A673 (cell line): Measurements from ENCODE around the gene RNPEP. TPM values are rescaled to one million over a fixed set of nuclear protein-coding genes. Genes with fewer than 3 reads are reported as not detected.

Experiments used
- BruUV-seq: library from RNA; stranded (reverse); fragments of 400-500 nt; replicated peaks from 2 replicates; lab custom pipeline; 2021; lab: Mats Ljungman, UMichigan
- CTCF ChIA-PET: fragments of 300-600 bp; sonication (Branson Sonifier 250); formaldehyde crosslinking; loops from one replicate; lab custom pipeline; 2022; ENCODE audit warnings: antibody characterized with exemption; lab: Charles Lee
- POLR2A ChIA-PET: fragments of 300-600 bp; sonication (Branson Sonifier 250); formaldehyde crosslinking; loops from one replicate; lab custom pipeline; 2022; ENCODE audit warnings: antibody characterized with exemption; ENCODE audit not compliant: low non-redundant PET; lab: Charles Lee
- DNase-seq: peaks from one replicate; pipeline ENCODE4 v3.0.0-alpha.2; 2015; ENCODE audit warnings: low spot score
- H3K27ac ChIP-seq: fragments of 200-600 bp; sonication (generic); 2 replicates; pipeline ENCODE4 v1.5.1; 2016; ENCODE audit warnings: mixed run types, low read depth, mild to moderate bottlenecking, mixed read lengths, antibody characterized with exemption, low read length; ENCODE audit not compliant: poor library complexity, severe bottlenecking
- H3K27me3 ChIP-seq: fragments of 200-600 bp; sonication (generic); replicated peaks from 2 replicates; pipeline ENCODE4 v1.6.1; 2017; ENCODE audit warnings: mixed run types, low read depth, mild to moderate bottlenecking, mixed read lengths, antibody characterized with exemption, low read length; ENCODE audit not compliant: insufficient read depth, poor library complexity
- H3K36me3 ChIP-seq: fragments of 200-600 bp; sonication (generic); 2 replicates; pipeline ENCODE4 v1.6.1; 2016; ENCODE audit warnings: mixed run types, mild to moderate bottlenecking, mixed read lengths, antibody characterized with exemption, low read length; ENCODE audit not compliant: insufficient read depth, poor library complexity, severe bottlenecking
- H3K4me1 ChIP-seq: fragments of 200-600 bp; sonication (generic); 2 replicates; pipeline ENCODE4 v1.6.1; 2017; ENCODE audit warnings: mixed run types, mild to moderate bottlenecking, mixed read lengths, antibody characterized with exemption, low read length; ENCODE audit not compliant: insufficient read depth, poor library complexity, severe bottlenecking
- H3K4me3 ChIP-seq: fragments of 200-600 bp; sonication (generic); 2 replicates; pipeline ENCODE4 v1.5.1; 2016; ENCODE audit warnings: low read depth, mixed run types, mild to moderate bottlenecking, mixed read lengths, low read length; ENCODE audit not compliant: poor library complexity, severe bottlenecking
- H3K9me3 ChIP-seq: fragments of 200-600 bp; sonication (generic); 2 replicates; pipeline ENCODE4 v1.6.1; 2016; ENCODE audit warnings: mixed run types, low read depth, mild to moderate bottlenecking, mixed read lengths, antibody characterized with exemption, low read length; ENCODE audit not compliant: poor library complexity, severe bottlenecking
- EZH2 ChIP-seq: fragments of 200-600 bp; sonication (generic); IDR thresholded peaks from 2 replicates; pipeline ENCODE4 v1.6.1; 2017; ENCODE audit warnings: borderline replicate concordance, low read depth, mild to moderate bottlenecking, mixed read lengths, antibody characterized with exemption, low read length; ENCODE audit not compliant: poor library complexity, severe bottlenecking
- intact Hi-C: fragments of 100-400 bp; cut with micrococcal nuclease; formaldehyde crosslinking; loops from one replicate; pipeline ENCODE4 v1.10.0; 2022; ENCODE audit not compliant: unreplicated experiment
- total RNA-seq: library from RNA; stranded (reverse); gene quantifications from 2 replicates; pipeline ENCODE4 v1.2.3, GENCODE V29; 2021
- TF ChIP-seq, protein P1 (sequence below): fragments of 300-800, 200-600 bp; sonication (generic); conservative IDR thresholded peaks from 2 replicates; pipeline ENCODE4 v1.5.1; 2017; ENCODE audit warnings: low read depth, mild to moderate bottlenecking, antibody characterized with exemption, low read length, moderate library complexity, mixed read lengths

The RNPEP gene
- total RNA-seq, 1 experiment from 2014 or later = 59.3 TPM

DNA sequence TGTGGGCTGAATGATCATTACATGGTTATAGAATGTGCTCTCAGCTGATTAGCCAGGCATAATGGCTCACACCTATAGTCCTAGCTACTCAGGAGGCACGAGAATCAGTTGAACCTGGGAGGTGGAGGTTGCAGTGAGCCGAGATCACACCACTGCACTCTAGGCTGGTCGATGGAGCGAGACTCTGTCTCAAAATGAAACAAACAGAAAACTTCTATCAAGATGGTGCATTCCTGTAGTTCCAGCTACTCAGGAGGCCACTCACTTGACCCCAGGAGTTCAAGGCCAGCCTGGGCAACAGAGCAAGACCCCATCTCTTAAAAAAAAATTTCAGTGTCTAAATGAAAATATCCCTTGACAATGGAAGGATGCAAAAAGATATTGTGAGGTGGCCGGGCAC lies 16.3 kb upstream of the RNPEP start:
- intact Hi-C loops = no loop called here
- H3K4me3 ChIP-seq = no peak overlapping the region
- POLR2A ChIA-PET = no interaction called here
- DNase-seq = no peak
- no peak overlapping the region for H3K27ac ChIP-seq
- H3K27me3 ChIP-seq = no peaks in the 10 kb centered on the region
- H3K9me3 ChIP-seq = no peaks in the 10 kb centered on the region
- H3K36me3 ChIP-seq = peaks cover 86% of the 10 kb centered on the region
- no peak for TF ChIP-seq EZH2
- TF ChIP-seq, protein P1, sequence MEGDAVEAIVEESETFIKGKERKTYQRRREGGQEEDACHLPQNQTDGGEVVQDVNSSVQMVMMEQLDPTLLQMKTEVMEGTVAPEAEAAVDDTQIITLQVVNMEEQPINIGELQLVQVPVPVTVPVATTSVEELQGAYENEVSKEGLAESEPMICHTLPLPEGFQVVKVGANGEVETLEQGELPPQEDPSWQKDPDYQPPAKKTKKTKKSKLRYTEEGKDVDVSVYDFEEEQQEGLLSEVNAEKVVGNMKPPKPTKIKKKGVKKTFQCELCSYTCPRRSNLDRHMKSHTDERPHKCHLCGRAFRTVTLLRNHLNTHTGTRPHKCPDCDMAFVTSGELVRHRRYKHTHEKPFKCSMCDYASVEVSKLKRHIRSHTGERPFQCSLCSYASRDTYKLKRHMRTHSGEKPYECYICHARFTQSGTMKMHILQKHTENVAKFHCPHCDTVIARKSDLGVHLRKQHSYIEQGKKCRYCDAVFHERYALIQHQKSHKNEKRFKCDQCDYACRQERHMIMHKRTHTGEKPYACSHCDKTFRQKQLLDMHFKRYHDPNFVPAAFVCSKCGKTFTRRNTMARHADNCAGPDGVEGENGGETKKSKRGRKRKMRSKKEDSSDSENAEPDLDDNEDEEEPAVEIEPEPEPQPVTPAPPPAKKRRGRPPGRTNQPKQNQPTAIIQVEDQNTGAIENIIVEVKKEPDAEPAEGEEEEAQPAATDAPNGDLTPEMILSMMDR = no peak
- CTCF ChIA-PET = no interaction called here
- BruUV-seq = no TSS peak
- no peaks in the 10 kb centered on the region for H3K4me1 ChIP-seq

DNA sequence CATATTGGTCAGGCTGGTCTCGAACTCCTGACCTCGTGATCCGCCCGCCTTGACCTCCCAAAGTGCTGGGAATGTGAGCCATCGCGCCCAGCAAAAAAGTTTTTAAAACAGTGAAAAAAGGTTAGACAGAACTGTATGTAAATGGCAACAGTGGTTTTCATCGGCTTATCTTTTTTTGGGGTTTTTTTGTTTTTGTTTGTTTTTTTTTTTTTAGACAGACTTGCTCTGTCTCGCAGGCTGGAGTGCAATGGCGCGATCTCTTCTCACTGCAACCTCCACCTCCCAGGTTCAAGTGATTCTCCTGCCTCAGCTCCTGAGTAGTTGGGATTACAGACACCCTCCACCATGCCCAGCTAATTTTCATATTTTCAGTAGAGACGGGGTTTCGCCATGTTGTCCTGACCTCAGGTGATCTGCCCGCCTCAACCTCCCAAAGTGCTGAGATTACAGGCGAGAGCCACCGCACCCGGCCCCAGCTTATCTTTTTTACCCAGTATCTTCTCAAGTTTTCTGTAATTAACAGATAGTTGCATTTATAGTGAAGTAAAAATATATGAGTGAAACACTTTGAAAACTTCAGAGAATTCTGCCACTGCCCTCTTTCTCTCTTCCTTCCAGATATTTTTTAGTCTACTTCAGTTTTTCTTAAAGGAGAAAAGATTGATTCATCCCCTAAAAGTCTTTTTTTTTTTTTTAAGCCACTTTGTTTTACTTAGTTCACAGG lies 14.1 kb upstream of the RNPEP start:
- Histone ChIP-seq H3K9me3 (no peaks in the 10 kb centered on the region), H3K36me3 (peaks cover 64% of the 10 kb centered on the region), H3K4me3 (no peak overlapping the region), H3K27ac (no peak overlapping the region), H3K27me3 (no peaks in the 10 kb centered on the region), H3K4me1 (no peaks in the 10 kb centered on the region)
- BruUV-seq = no TSS peak
- no peak for DNase-seq
- no peak for TF ChIP-seq EZH2
- TF ChIP-seq, protein P1 = no peak
- POLR2A ChIA-PET = interaction anchor here (0.6 kb wide), 1 partner anchor 201 kb away, joined by 5 read pairs; no protein-coding TSS in a partner anchor
- intact Hi-C loops = no loop called here
- CTCF ChIA-PET = no interaction called here

DNA sequence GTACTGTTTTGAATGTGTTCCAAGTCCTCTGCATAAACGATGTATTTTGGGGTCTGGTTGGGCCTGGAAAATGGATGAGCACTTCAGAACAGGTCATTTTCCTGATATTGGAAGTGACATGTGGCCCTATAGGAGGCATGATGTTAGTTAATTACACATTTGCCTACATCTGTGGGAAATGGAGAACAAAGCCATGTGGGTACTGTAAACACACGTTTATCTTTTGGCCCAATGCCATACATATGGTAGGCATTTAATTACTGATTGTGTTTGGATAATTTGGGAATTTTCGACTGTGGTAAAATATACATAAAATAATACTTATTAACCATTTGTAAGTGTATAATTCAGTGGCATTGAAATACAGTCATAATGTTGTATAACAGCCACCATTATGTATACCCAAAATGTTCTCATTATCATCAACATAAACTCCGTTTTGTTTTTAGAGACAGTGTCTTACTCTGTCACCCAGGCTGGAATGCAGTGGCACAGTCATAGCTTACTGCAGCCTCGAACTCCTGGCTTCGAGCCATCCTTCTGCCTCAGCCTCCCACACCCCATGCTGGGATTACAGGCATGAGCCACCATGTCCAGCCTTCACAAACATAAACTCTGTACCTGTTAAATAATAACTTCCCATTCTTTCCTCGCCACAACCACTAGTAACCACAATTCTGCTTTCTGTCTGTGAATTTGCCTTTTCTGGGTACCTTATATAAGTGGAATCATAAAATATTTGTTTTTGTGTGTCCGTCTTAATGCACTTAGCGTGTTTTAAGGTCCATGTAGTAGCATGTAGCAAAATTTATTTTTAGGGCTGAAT lies 11.9 kb upstream of the RNPEP start:
- intact Hi-C loops = loop anchor here (10.0 kb wide), 1 partner anchor 266 kb away; no protein-coding TSS in a partner anchor
- BruUV-seq = no TSS peak
- H3K27me3 ChIP-seq = no peaks in the 10 kb centered on the region
- ChIA-PET CTCF (interaction anchor here (0.6 kb wide), 1 partner anchor 89 kb away, joined by 7 read pairs; no protein-coding TSS in a partner anchor), POLR2A (no interaction called here)
- TF ChIP-seq EZH2 = no peak
- TF ChIP-seq, protein P1 = no peak
- no peak overlapping the region for H3K27ac ChIP-seq
- no peak overlapping the region for H3K4me3 ChIP-seq
- H3K9me3 ChIP-seq = no peaks in the 10 kb centered on the region
- no peaks in the 10 kb centered on the region for H3K4me1 ChIP-seq
- DNase-seq = no peak
- peaks cover 47% of the 10 kb centered on the region for H3K36me3 ChIP-seq
